G401.6 (cell line): ENCODE results near the gene ALAD.
"Not testable (repeated sequence)": the region's sequence is repeated elsewhere in the genome, so short reads cannot be mapped to it uniquely, and the experiment has no call there.

Experiments
- FAIRE-seq: peaks from 2 replicates; lab custom pipeline; 2012; peaks lifted over from hg19 to GRCh38; lab: Jason Lieb, UNC

Gene ALAD

DNA sequence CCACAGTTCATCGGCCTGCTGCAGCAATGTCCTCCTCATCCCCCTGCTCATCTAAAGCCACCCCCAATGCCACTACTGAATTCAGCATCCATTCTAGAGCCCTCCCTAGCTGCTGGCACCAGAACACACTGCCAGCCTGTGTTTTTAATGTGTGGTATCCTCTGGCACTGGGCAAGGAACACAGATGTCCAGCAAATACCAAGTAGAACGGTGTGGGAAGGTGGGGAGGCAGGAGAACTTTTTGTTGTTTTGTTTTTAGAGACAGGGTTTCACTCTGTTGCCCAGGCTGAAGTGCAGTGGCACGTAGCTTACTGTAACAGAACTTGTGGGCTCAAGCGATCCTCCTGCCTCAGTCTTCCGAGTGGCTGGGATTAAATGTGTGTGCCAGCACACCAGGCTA is 29.0 kb downstream of the ALAD start:
- FAIRE-seq = no peak

DNA sequence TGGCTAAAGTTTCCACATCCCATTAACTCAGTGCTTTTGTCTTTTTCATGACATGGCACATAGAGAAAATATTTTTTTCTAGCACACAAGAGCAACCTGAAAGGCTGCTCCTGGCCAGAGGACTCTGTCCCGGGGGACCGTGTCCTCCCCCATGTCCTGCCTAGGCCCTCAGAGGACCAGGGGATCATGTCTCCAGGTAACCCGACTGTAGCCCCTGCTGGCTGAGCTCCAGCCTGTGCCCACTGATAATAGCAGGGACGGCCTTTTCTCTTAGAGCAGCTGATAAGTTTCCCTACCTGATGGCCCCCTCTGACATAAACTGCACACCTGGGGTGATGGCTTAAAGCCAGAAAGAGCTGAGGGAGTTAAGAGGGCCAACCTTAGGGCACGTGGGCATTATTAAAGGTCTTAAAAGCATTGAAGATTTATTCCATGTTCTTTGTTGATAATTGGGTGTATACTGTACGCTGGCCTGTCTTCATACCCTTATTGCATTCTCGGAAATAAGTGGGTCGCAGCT is 30.2 kb downstream of the ALAD start:
- FAIRE-seq = no peak

DNA sequence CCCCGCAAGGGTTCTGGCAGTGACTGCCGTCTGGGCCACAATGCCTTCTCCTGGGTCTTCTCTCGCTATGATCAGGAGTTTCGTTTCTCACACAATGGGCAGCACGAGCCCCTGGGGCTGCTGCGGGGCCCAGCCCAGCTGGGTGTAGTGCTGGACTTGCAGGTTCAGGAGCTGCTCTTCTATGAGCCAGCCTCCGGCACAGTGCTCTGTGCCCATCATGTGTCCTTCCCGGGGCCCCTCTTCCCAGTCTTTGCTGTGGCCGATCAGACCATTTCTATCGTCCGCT is 31.3 kb downstream of the ALAD start:
- FAIRE-seq = no peak

DNA sequence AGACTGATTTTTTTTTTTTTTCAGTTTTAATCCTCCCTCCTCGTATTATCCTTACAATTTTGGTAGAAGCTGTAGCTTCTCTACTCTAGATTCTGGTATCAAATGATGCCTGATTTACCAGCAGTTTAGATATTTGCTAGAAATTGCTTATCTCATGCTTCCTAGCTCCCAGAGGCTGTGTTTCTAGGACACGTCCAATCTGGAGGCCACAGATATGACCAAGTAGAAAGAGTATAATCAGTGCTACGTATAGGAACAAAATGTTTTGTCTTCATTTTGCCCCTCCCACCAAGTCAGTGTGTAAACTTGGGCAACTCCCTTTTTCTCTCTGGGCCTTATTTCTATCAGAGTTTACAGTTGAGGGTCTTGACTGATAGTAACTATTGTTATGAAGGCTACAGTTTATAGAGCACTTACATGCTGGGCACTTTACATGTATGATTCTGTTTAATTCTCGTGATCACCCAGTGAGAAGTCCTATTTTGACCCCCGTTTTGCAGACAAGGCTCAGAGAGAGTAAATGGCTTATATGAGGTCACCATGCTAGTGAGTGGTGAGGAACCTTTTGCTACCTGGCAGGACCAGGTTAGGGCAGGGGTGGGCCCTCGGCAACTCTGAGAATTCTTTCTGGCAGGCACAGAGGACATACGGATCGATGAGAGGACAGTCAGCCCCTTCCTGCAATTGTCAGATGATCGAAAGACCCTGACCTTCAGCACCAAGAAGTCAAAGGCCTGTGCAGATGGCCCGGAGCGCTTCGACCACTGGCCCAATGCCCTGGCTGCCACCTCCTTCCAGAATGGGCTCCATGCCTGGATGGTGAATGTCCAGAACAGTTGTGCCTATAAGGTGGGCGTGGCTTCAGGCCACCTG is 31.9 kb downstream of the ALAD start:
- FAIRE-seq = no peak

DNA sequence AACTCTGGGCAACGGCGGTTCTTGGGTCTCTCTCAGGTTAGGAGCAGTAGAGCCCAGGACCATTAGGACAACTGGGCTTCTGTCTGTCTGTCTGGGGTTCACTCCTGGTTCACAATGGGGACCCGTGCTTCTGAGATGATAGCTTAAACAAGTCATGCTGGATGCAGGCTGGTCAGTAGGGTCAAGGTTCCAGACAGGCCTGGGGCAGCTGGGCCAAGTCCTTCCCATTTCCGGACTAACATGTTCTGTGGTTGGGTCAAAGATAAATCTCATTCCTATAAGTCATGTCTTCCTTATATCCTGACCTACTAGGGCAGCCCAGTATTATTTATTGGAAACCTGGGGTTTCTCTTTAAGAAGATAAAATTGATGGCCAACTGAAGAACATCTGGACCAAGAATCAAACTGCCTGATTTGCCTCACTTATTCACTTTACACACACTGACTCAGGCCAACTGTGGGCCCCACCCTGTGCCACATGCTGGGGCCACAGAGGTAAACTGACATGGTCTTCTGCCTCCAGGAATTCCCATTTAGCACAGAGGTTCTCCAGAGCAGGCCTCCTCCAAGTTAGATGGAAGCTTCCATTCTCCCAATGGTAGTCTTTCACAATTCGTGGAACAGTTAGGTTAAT is 32.6 kb downstream of the ALAD start:
- no peak for FAIRE-seq

DNA sequence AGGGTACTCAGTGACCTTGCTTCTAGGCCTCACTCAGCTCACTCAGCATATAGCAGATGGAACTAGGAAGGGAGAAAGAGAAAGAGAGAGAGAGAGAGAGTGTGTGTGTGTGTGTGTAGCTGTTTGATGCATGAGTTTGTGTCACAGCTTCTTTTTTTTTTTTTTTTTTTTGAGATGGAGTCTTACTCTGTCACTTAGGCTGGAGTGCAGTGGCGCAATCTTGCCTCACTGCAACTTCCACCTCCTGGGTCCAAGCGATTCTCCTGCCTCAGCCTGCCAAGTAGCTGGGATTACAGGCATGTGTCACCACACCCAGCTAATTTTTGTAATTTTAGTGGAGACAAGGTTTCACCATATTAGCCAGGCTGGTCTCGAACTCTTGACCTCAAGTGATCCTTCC is 35.4 kb downstream of the ALAD start:
- FAIRE-seq = not testable (repeated sequence)

DNA sequence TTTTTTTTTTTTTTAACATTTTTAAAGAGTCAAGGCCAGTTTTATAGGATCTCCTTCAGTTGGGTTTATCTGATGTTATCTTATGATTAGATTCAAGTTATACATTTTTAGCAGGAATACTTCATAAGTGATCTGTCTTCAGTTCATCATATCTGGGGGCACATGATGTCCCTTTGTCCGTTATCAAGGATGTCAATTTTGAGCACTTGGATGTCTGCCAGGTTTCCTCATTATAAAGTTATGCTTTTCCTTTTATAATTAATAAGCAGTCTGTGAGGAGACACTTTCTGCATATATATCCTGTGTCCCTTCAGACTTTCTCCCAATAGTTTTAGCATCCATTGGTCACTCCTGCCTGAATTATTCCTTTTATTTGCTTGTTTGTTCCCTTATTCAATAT is 36.1 kb downstream of the ALAD start:
- FAIRE-seq = no peak

DNA sequence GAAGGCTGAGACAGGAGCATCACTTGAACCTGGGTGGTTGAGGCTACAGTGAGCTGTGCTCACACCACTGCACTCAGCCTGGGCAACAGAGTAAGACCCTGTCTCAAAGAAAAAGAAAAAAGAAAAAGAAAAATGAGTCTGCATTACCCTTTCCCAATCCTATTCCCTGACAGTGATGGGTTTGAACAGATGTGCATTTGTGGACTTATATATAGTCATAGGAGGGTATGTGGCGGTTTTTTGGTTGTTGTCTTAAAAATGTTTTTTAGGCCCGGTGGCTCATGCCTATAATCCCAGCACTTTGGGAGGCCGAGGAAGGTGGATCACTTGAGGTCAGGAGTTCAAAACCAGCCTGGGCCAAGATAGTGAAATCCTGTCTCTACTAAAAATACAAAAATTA is 37.7 kb downstream of the ALAD start:
- FAIRE-seq = no peak

DNA sequence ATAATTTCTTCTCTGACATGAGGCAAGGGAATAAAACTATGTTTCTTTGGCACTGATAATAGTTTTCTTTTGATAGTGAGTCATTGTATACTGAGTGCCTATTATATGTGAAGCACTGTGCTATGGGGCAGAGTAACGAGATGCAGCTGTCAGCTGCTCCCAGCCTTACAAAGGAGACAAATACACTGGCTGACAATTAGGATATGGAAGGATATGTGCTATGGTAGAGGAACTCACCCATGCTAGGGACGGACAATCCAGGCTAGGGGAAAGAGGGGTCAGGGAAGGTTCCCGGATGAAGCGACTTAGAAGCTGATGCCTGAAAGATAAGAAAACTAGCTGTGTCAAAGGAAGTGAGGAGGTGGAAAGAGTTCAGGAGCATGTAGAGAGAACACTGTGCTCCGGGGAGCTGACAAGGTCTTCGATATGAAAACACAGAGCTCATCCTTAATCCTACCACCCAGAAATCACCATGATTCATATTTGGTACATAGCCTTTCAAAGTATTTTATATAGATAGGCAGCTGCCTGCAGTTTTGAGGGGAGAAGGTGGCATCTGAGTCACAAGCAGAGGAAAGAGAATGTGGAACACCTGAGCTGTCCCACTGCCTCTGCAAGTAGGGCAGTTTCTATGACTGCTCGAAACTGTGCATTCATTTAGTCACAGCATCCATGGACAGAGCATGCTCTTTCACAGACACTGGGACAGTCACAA is 39.6 kb downstream of the ALAD start:
- no peak for FAIRE-seq

DNA sequence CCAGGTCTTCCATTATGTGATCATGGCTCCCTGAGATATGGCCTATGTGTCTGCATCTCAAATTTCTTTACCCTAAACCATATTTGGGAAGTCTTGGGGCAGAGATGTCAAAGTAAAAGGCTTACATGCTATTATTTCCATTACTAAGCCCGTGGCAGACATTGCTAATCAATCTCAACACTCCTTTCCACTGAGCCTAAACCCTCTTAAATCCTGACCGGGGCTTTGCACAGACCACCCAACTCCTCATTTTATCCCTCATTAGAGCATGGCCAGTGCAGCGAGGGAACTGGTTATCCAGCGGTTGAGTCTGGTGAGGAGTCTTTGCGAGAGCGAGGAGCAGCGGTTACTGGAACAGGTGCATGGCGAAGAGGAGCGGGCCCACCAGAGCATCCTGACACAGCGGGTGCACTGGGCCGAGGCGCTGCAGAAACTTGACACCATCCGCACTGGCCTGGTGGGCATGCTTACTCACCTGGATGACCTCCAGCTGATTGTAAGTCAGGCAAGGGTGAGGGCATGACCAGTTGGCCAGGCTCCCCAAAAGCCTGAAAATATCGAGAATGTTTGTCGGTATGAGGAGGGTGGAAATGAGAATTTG is 40.7 kb downstream of the ALAD start:
- FAIRE-seq = no peak

DNA sequence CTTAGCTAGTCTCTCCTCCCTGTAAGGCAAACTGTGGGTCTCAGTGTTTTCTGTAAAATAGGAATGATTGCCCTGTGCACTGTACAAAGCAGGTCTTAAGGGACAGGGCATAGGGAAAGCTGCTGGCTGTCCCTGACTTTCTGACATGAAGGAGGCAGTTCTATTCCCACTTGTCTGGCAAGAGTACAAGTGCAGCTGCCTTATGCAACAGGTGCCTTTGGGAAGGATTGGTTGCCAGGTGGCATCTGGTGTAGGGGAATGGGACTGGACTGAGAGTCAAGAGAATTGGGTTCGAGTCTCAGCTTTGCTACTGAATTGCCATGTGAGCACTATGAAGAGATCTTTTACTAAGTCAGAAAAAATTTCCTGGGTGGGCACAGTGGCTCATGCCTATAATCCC is 41.7 kb downstream of the ALAD start:
- FAIRE-seq = no peak

DNA sequence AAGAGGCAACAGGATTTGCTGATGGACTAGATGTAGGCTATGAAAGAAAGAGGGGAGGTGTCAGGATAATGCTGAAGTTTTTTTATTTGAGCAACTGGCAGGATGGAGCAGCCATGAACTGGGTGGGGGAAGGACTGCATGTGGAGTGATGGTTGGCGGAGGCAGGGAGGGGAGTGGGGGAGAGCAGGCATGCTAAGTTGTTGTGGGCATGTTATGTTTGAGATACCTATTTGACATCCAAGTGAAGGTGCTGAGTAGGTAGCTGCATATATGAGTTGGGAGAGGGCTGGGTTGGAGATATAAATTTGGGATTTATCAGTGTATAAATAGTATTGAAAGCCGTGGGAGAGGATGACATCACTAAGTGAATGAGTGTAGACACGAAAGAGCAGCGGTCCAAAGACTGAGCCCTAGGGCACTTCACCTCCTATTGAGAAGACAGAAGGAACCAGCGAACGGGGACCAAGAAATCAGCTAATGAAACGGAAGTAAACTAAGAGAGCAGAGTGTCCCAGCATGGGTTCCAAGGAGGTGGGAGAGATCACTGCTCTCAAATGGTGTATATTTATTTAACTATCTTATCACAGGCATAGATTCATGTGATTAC is 44.3 kb downstream of the ALAD start:
- FAIRE-seq = no peak

DNA sequence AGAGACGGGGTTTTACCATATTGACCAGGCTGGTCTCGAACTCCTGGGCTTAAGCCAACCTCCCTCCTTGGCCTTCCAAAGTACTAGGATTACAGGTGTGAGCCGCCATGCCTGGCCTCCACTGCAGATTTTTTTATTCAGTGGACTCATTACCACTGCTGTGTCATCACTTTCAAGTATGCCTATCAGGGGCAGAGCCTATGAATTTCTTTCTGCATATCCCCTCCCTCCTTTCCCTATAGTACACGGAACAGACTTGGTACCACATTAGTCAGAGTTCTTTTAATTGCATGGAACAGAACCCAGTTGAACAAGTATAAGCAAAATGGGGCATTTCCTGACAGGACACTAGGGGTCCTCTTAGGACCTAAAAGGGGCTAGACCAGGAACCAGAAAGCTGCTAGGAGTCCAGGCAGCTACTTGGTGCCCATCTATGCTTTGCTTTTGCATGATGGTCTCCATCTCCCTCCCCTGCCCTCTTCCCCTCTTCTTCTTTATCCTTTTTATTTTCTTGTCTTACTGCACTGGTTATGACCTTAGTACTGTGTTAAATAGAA is 46.0 kb downstream of the ALAD start:
- no peak for FAIRE-seq

DNA sequence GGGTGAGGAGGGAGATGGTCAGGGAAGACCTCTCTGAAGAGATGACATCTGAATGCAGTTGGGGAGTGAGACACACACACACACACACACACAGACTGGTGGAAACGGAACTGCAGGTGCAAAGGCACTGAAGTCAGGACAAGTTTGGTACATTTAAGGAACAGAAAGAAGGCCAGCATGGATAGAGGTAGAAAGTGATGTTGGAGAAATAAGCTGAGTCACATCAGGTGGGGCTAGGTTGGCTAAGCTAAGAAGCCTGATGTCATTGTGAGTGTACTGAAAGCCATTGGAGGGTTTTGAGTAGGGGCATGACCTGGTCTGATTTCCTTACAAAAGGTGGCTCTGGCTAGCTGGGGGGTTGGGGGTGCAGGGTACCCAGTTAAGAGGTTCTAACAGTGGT is 48.7 kb downstream of the ALAD start:
- no peak for FAIRE-seq

DNA sequence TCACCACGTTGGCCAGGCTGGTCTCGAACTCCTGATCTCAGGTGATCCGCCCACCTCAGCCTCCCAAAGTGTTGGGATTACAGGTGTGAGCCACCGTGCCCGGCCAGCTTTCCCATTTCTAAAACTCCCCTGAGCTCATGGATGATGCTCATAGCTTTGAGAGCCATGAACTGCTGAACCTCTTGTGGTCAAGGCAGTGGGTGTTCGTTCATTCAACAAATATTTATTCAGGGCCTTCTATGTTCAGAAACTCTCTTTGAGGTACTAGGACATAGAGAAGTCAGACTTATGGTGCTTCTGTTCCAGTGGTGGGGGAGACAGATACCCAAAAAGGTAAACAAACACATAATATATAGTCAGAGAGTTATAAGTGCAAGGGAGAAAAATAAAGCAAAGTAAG is 49.1 kb downstream of the ALAD start:
- FAIRE-seq = no peak

DNA sequence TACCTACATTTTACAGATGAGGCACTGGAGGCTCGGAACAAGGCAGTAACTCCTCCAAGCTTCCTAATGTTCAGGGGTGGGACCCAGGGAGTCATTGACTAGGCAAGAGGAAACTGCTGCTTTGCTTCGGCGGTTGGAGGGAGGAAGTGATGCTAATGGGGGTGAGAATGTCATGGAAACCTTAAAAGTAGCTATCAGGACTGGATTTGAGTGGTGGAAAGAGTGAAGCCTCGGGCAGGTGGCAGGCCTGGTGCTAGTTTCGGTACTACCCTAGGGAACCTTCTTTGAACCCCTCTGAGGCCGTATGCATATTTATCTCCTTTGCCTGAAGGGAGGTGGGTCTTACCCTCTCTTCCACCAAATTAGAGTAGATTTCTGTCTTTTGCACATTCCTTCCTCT is 50.1 kb downstream of the ALAD start:
- no peak for FAIRE-seq

DNA sequence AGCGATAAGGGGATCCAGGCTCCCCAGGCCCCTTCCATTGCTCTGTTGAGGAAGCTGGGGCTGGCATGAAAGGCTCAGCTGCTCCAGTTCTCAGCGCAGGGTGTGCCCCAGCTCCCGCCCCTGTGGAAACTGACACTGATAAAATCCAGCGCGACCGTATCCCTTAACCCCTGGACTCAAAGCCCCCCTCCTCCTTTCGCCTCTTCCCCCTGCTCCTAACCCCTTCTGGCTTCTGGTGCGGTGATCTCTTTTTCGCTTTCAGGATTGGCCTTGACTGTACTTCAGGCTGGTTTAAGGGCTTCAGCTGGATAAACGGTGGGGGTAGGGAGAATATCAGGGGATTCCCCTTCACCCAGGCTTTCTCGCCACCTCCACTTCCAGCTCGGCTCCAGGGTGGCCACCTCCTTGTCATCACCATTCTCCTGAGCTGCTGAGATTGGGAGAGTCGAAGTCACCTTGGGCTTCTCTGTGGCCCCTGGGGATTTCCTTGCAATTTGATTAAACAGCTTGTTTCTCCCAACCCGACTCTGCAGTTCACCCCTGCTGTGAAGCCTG is 50.9 kb downstream of the ALAD start:
- no peak for FAIRE-seq

DNA sequence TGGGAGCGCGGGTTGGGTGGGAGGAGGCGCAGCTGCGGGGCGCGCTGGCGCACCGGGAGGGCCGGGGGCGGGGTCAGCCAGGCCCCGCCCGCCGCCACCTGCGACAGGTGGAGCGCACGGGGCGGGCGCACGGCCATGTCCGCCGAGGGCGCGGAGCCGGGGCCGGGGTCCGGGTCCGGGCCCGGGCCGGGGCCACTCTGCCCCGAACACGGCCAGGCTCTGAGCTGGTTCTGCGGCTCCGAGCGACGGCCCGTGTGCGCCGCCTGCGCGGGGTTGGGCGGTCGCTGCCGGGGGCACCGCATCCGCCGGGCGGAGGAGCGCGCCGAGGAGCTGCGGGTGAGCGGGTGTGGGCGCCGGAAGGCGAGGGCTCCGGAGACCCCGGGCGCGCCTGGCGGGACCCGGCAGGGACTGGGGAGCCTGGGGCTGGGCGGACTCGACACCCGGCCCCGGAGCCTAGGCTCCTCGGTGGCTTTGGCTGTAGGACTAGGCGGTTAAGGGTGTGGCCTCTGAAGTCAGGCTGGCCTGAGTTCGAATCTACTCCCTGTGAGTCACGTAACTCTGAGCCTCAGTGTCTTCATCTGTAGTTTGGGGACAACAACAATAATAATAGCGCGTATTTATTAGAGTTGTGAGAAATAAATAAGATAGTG is 51.5 kb downstream of the ALAD start, which contains the start of gene BSPRY:
TSS of gene BSPRY (plus strand) at position 97 of the 650 bp plus-strand sequence. CDS start at position 136, 39 bp downstream.
- FAIRE-seq = no peak

DNA sequence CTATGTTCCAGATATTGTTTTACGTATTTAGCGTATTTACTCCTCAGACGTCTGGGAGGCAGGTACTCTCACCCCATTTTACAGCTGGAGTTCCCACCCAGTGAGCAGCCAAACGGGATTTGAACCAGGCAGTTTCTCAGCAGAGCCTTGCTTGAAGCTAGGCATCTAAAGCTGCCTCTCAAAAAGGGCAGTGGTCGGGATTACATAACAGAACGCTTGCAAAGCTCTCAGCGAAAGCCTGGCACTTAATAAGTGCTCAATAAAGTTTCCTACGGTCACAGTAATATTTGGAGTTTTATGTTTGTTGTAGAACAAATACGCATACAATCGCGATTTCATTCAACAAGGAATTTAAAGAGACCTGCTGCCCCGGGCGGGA is 52.0 kb downstream of the ALAD start:
- no peak for FAIRE-seq

DNA sequence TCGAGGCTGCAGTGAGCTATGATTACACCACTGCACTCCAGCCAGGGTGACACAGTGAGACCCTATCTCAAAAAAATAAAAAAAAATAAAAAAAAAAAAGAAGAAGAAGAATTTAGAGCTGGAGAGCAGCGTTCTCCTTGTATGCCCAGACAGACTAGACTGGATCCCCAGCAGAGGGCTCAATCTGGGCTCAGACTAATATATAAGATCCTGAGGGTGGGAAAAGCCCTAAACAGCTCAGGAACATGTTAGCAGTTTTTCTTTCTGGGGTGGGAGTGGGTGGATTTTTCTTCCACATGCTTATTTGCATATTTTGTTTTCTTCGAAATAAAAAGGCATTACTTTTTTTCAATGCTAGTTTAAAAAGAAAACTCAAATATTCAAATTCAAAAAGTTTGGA is 52.6 kb downstream of the ALAD start:
- FAIRE-seq = no peak

DNA sequence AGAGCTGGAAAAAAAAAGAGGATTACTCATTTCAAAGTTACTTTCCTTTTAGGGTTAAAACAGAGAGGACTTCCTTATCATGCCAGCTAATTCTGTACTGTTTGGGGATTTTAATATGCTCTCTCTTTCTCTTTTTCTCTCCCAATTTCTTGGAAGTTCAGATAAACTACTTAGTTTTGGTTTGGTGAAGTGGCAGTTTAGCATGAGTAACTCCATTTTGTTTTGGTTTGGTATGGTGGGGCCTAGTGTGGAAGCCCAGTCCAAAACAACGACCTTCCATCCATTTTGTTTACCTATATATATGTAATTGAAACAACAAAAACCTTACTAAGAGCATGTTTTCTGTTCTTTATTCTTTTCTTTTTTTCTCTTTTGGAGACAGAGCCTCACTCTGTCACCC is 55.4 kb downstream of the ALAD start:
- no peak for FAIRE-seq
